NOMO-1 treated with DMSO at 0.1 percent for 48 hours (cell line): ENCODE data around the gene SORCS2.

Experiments used
- DNase-seq: peaks from one replicate; lab custom pipeline; 2025; ENCODE audit not compliant: unreplicated experiment; lab: John Stamatoyannopoulos, UW

Gene SORCS2

GRCh38 chr4:7366180-7366945 lies 174.0 kb downstream of the SORCS2 start:
- no peak for DNase-seq

DNA sequence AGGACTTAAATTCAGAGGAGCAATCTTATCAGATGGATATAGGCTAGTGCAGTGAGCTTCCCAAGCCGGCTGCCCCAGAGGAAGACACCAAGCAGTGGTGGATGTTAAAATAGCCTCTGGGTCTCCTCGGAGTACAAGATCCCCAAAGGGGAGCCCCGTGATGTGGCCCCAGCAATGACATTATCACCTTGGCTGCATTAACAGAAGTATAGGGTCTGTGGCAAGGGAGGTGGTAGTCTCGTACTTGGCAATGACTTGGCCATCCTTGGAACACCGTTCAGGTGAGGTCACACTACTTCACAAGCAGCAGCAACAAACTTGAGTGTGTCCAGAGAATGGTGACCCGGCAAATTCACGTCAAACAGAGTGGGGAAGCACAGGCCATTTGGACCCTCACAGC lies 174.6 kb downstream of the SORCS2 start:
- DNase-seq = no peak

- no peak for DNase-seq
Observed at GRCh38 chr4:7367406-7367805, 175.1 kb downstream of the SORCS2 start.

DNA sequence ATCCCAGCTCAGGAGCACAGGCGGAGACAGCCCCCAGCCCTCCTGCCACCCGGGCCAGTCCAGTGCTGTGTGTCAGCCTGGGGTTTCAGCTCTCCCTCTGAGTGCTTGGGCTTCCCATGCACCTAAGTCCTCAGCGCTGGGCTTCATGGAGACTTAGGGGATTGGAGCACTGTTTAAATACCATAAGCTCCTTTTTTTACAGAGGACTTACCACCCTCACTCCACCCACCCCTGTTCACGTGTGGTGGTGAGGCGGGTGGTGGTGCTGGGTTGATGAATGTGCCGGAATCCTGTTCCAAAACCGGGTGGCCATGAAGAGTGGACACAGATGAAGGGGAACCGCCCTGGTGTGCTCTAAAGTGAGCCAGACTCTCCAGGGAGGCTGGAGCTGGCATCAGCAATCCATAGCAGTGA lies 175.5 kb downstream of the SORCS2 start:
- DNase-seq = no peak

GRCh38 chr4:7368296-7368695 lies 176.0 kb downstream of the SORCS2 start:
- no peak for DNase-seq

GRCh38 chr4:7369511-7369910 lies 177.2 kb downstream of the SORCS2 start:
- DNase-seq = no peak

- DNase-seq = no peak
Observed at GRCh38 chr4:7370038-7370437, 177.7 kb downstream of the SORCS2 start.

- no peak for DNase-seq
Observed at GRCh38 chr4:7371210-7371941, 179.0 kb downstream of the SORCS2 start.

DNA sequence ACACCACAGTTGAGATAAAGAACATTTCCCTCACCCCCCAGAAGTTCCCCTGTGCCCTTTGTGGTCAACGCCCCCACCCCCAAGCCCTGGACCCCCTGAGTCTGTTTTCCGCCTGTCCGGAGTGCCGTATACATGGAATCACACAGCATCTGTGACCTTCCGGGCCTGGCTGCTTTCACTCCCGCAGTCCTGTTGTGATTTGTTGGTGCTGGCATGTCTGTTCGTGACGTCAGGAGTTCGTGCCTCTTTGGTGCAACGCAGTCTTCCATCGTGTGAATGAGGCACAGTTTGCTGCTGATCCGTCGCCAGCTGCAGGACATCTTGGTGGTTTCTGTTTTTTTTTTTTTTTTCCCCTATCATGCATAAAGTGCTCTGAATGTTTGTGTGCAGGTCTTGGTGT lies 180.3 kb downstream of the SORCS2 start:
- DNase-seq = no peak

- no peak for DNase-seq
Observed at GRCh38 chr4:7374571-7374970, 182.2 kb downstream of the SORCS2 start.

DNA sequence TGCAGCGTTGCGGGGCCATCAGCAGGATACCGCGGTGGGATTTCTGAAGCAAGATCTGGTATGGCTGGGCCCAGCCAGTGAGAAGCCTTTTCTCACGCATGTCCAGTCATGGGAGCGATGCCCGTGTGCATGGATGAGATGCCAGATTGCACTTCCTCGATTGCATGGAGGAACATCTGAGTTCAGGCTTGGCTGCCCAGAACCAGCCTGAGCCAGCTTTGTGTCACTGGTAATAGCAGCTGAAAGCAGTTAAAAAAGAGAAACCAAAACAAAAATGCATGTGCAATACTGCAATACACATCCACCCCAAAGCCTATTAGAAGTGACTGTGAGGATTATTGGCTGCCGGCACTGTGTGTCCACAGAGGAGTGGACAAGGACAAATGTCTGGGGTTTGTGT lies 183.1 kb downstream of the SORCS2 start:
- DNase-seq = no peak

GRCh38 chr4:7377223-7377865 lies 185.0 kb downstream of the SORCS2 start:
- peak; percentile 5 for DNase-seq

- DNase-seq = no peak
Observed at GRCh38 chr4:7379186-7379585, 186.8 kb downstream of the SORCS2 start.

GRCh38 chr4:7379719-7380118 lies 187.4 kb downstream of the SORCS2 start:
- no peak for DNase-seq

GRCh38 chr4:7381221-7381889 lies 189.0 kb downstream of the SORCS2 start:
- DNase-seq = no peak

GRCh38 chr4:7381890-7382633 lies 189.7 kb downstream of the SORCS2 start:
- DNase-seq = no peak

- DNase-seq = no peak
Observed at GRCh38 chr4:7382634-7383014, 190.3 kb downstream of the SORCS2 start.

GRCh38 chr4:7383266-7383665 lies 190.9 kb downstream of the SORCS2 start:
- no peak for DNase-seq

DNA sequence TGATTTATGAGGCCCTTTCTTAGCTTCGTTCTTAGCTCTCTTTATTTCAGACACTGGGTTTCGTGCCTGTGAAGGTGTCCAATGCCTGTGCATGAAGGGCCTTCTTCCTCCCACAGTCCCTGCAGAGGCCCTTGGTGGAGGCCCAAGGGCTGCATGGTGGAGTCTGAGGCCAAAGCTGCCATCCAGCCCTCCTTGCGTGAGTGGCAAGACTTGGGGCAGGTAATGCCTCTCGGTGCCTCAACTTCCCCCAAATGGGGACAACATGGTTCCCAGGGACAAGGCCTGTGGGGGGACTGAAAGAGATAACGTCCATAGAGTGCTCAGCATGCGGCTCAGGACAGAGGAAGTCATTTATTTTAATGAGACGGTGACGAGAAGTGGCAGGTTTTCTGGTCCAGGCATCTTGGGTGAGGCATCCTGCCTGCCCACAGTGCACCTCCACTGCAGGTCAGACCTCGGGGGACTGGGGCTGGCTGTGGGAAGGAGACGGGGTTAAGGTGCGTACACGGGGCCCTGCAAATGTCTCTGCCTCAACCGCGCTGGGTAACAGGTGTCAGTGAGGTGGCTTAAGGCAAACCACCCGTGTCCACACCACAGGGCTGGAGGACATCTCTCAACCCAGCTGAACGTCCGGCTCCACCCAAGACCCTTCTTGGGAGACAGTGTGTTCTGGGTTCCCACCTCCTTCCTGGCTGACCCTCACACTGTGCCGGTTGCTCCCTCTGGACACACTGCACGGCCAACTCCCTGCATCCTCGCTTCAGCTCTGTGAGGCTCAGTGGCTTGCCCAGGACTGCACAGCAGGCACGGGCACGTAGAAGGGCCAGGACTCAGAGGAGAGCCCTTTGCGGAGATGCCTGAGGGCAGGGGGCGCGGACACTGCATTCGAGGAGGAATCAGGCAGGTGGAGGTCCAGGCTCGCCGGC lies 191.9 kb downstream of the SORCS2 start:
- DNase-seq = no peak
